K562 (cell line): Measurements from ENCODE around the gene LGR6. TPM values are rescaled to one million over a fixed set of nuclear protein-coding genes. Genes with fewer than 3 reads are reported as not detected.

Source experiments
- ATAC-seq: fragments of 200-7000 bp; cut with Tn5 transposase; 3 replicates; pipeline ENCODE4 v1.9.1; 2020; ENCODE audit warnings: moderate library complexity
- BruUV-seq: library from RNA; stranded (reverse); fragments of 400-500 nt; replicated peaks from 2 replicates; lab custom pipeline; 2021; lab: Mats Ljungman, UMichigan
- CTCF ChIA-PET: fragments of 300-600 bp; formaldehyde crosslinking; extraction: SDS; loops from one replicate; lab custom pipeline; 2021; ENCODE audit warnings: low intra/inter-chr PET ratio; lab: Yijun Ruan, JAX
- POLR2A ChIA-PET: fragments of 300-600, 350-650 bp; sonication (Branson Sonifier 250); formaldehyde crosslinking; extraction: SDS; loops from one replicate; lab custom pipeline; 2021; ENCODE audit warnings: antibody characterized with exemption, inconsistent platforms; lab: Yijun Ruan, JAX
- DNase-seq, 4 experiments: peaks; one replicate each; pipeline versions ENCODE4 v3.0.0 to v3.0.0-alpha.2; 2011 to 2018; ENCODE audit warnings: low spot score in 3 of 4, mixed read lengths in 3 of 4; ENCODE audit errors: extremely low read depth in 1 of 4
- FAIRE-seq: peaks from 2 replicates; lab custom pipeline; 2011; peaks lifted over from hg19 to GRCh38; lab: Jason Lieb, UNC
- H2AFZ ChIP-seq: 2 replicates; pipeline ENCODE4 v1.6.0; 2011; ENCODE audit warnings: low read depth, low read length, control low read depth, inconsistent platforms
- H3K27ac ChIP-seq: fragments of 200-600 bp; 3 replicates; pipeline ENCODE4 v1.8.0; 2011; ENCODE audit warnings: low read depth, mild to moderate bottlenecking, control low read depth, inconsistent platforms, low read length, moderate library complexity, mixed read lengths; ENCODE audit errors: extremely low read depth
- H3K27me3 ChIP-seq, 2 experiments: fragments of 300-600 bp in 1 of 2; 2 replicates in 1 of 2; 3 replicates in 1 of 2; pipeline versions ENCODE4 v1.6.0 to v1.8.0; 2011; ENCODE audit warnings: inconsistent platforms in 2 of 2, low read length in 2 of 2, mild to moderate bottlenecking in 1 of 2, mixed read lengths in 1 of 2, moderate library complexity in 1 of 2; ENCODE audit not compliant: control insufficient read depth in 2 of 2, insufficient read depth in 2 of 2
- H3K36me3 ChIP-seq: fragments of 300-600 bp; 3 replicates; pipeline ENCODE4 v1.8.0; 2011; ENCODE audit warnings: mild to moderate bottlenecking, low read length, inconsistent platforms; ENCODE audit not compliant: control insufficient read depth, insufficient read depth
- H3K4me1 ChIP-seq, 2 experiments: fragments of 200-600 bp in 1 of 2; replicated peaks in 1 of 2; 2 replicates in 1 of 2; 3 replicates in 1 of 2; pipeline versions ENCODE4 v1.5.1 to v1.8.0; 2011; ENCODE audit warnings: inconsistent platforms in 2 of 2, low read length in 2 of 2, mild to moderate bottlenecking in 1 of 2, mixed read lengths in 1 of 2, moderate library complexity in 1 of 2; ENCODE audit not compliant: control insufficient read depth in 2 of 2, insufficient read depth in 2 of 2
- H3K4me2 ChIP-seq: 2 replicates; pipeline ENCODE4 v1.6.1; 2011; ENCODE audit warnings: low read length, control low read depth, inconsistent platforms, mixed read lengths; ENCODE audit not compliant: insufficient read depth
- H3K4me3 ChIP-seq: fragments of 200-600 bp; sonication (generic), shearing (Covaris generic); 2 replicates; pipeline ENCODE4 v1.5.1; 2016; ENCODE audit warnings: control low read depth, inconsistent platforms
- H3K79me2 ChIP-seq: fragments of 200-600 bp; 3 replicates; pipeline ENCODE4 v1.8.0; 2011; ENCODE audit warnings: low read length, inconsistent platforms; ENCODE audit not compliant: control insufficient read depth, insufficient read depth
- H3K9ac ChIP-seq, 2 experiments: 2 replicates each; pipeline versions ENCODE4 v1.6.0 to v1.6.1; 2011; ENCODE audit warnings: low read depth in 2 of 2, low read length in 2 of 2, control low read depth in 1 of 2, inconsistent platforms in 1 of 2, mild to moderate bottlenecking in 1 of 2, mixed read lengths in 1 of 2; ENCODE audit not compliant: insufficient read depth in 1 of 2
- H3K9me1 ChIP-seq: one replicate; pipeline ENCODE4 v1.6.0; 2011; ENCODE audit warnings: inconsistent platforms, mild to moderate bottlenecking, low read length, moderate library complexity; ENCODE audit not compliant: control insufficient read depth, insufficient read depth
- H3K9me3 ChIP-seq: replicated peaks from 2 replicates; pipeline ENCODE4 v1.5.1; 2011; ENCODE audit warnings: low read depth, low read length, inconsistent platforms; ENCODE audit not compliant: control insufficient read depth, insufficient read depth
- H4K20me1 ChIP-seq: replicated peaks from 2 replicates; pipeline ENCODE4 v1.6.1; 2011; ENCODE audit warnings: low read length, inconsistent platforms, mixed read lengths; ENCODE audit not compliant: control insufficient read depth, insufficient read depth
- FOXO4 ChIP-seq: fragments of 450-650 bp; formaldehyde crosslinking; IDR thresholded peaks from 2 replicates; pipeline ENCODE4 v1.4.0; 2020; ENCODE audit warnings: mild to moderate bottlenecking, moderate library complexity
- HCFC1 ChIP-seq: IDR thresholded peaks from 2 replicates; pipeline ENCODE4 v1.6.1; 2012; ENCODE audit warnings: low read depth, low read length, improper control_type of control experiment
- HEY1 ChIP-seq: fragments of 250-450 bp; sonication (Bioruptor Pico); IDR thresholded peaks from 2 replicates; pipeline ENCODE4 v1.5.0; 2020; ENCODE audit warnings: mild to moderate bottlenecking, moderate library complexity, borderline replicate concordance
- KLF13 ChIP-seq: fragments of 450-650 bp; IDR thresholded peaks from 2 replicates; pipeline ENCODE4 v1.6.1; 2016; ENCODE audit warnings: missing genetic modification characterization, low read depth, mild to moderate bottlenecking, missing compliant biosample characterization, moderate library complexity, borderline replicate concordance
- MAX ChIP-seq: sonication (generic); formaldehyde crosslinking; IDR thresholded peaks from 2 replicates; pipeline ENCODE4 v1.9.0; 2022; ENCODE audit warnings: mild to moderate bottlenecking, missing genetic modification reagents
- MXI1 ChIP-seq: IDR thresholded peaks from 2 replicates; pipeline ENCODE4 v1.6.1; 2011; ENCODE audit warnings: low read depth, mild to moderate bottlenecking, improper control_type of control experiment, low read length
- MYNN ChIP-seq, 2 experiments: sonication (generic); formaldehyde crosslinking in 1 of 2; IDR thresholded peaks; 2 replicates each; pipeline versions ENCODE4 v1.5.0 to v1.6.1; 2016 to 2020; ENCODE audit warnings: antibody characterized with exemption in 1 of 2, missing genetic modification reagents in 1 of 2
- RBM25 ChIP-seq: fragments of 200-400 bp; formaldehyde crosslinking; IDR thresholded peaks from 2 replicates; pipeline ENCODE4 v1.6.1; 2018; ENCODE audit warnings: low read length, low read depth, moderate library complexity; ENCODE audit not compliant: severe bottlenecking
- SAFB ChIP-seq: fragments of 200-400 bp; formaldehyde crosslinking; IDR thresholded peaks from 2 replicates; pipeline ENCODE4 v1.6.1; 2017; ENCODE audit warnings: low read depth, low read length, borderline replicate concordance
- SNIP1 ChIP-seq: fragments of 450-650 bp; IDR thresholded peaks from 2 replicates; pipeline ENCODE4 v1.7.1; 2017; ENCODE audit warnings: low read depth, mild to moderate bottlenecking
- ZHX1 ChIP-seq: fragments of 150-350 bp; conservative IDR thresholded peaks from 2 replicates; pipeline ENCODE4 v1.6.1; 2014; ENCODE audit warnings: low read length
- ZNF347 ChIP-seq: fragments of 450-650 bp; formaldehyde crosslinking; IDR thresholded peaks from 2 replicates; pipeline ENCODE4 v1.4.0; 2020; ENCODE audit warnings: low read depth, mild to moderate bottlenecking, moderate library complexity
- WGBS: fragments of 100-300 bp; shearing (Covaris generic); methylation state at CpG from one replicate; pipeline ENCODE4 v1.1.6; 2016; ENCODE audit warnings: low coverage, mixed read lengths; ENCODE audit not compliant: insufficient coverage; ENCODE audit errors: missing lambda C conversion rate; 5-methylcytosine and 5-hydroxymethylcytosine counted together
- in situ Hi-C: fragments of 300-500 bp; cut with MboI; formaldehyde crosslinking; loops from 4 replicates; pipeline ENCODE4 v1.15.0; 2018; ENCODE audit warnings: inconsistent platforms, mixed read lengths
- intact Hi-C: fragments of 100-400 bp; cut with micrococcal nuclease; formaldehyde crosslinking; loops from 2 replicates; pipeline ENCODE4 v1.14.2; 2022
- polyA plus RNA-seq, 8 experiments: library from polyadenylated mRNA; depleted of rRNA in 4 of 8; stranded (reverse) in 5 of 8; unstranded in 3 of 8; fragments of >200 nt; fragmentation: Nextera tagmentation in 2 of 8; fragmentation: Illumina TruSeq in 1 of 8; extraction: Ambion mirVana in 2 of 8; extraction: Trizol in 1 of 8; gene quantifications; 2 replicates each; pipeline versions ENCODE4 v1.2.1 to v1.2.3, GENCODE V29; 2011 to 2014; ENCODE audit warnings: inconsistent platforms in 1 of 8, missing spikeins in 1 of 8
- total RNA-seq, 7 experiments: library from RNA; depleted of rRNA in 6 of 7; stranded (reverse); fragments of >200 nt in 6 of 7; fragmentation: Illumina TruSeq in 2 of 7; extraction: Trizol in 2 of 7; gene quantifications; 2 replicates each; pipeline versions ENCODE4 v1.2.1 to v1.2.3, GENCODE V29; 2011 to 2021; ENCODE audit warnings: low replicate concordance in 1 of 7

Gene LGR6
- total and polyA plus RNA-seq, 9 of the 15 experiments (the other 6 are each of a cell fraction or from before 2014, with no cell fraction given), result 0.01 to 0.54 (median 0.17) TPM; not detected in 1

DNA sequence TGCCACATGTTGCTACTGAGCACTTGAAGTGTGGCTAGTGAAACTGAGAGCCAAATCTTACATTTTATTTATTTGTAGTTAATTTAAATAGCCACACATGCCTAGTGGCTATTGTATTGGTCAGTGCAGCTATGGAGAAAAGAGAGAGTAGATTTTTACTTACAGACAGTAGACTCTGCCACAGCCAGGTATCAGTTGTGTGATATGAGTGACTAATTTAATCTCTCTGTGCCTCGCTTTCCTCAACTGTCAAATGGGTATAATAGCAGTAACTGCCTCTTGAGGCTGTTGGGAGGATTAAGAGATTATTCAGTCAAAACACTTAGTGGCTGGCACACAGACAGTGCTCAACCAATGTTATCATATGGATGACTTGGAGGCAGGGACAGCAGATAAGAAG is 99.2 kb downstream of the LGR6 start:
- TF ChIP-seq ZNF347 (CRISPR knock-in tag) (no peak), KLF13 (tag) (no peak), RBM25 (peak; percentile 66)
- intact Hi-C loops (no loop called here), in situ Hi-C loops (no loop called here)
- Histone ChIP-seq H3K27me3 (peaks cover 18 to 37% of the 10 kb centered on the region in 2 experiments; a peak in 4 of 5 replicates), H3K4me1 (no peaks in the 10 kb centered on the region), H4K20me1 (no peaks in the 10 kb centered on the region), H3K9me3 (no peaks in the 10 kb centered on the region), H2AFZ (no peak overlapping the region), H3K27ac (no peak overlapping the region), H3K79me2 (no peaks in the 10 kb centered on the region), H3K4me2 (no peak overlapping the region), H3K36me3 (no peaks in the 10 kb centered on the region), H3K9ac (no peak overlapping the region), H3K4me3 (no peak overlapping the region), H3K9me1 (no peaks in the 10 kb centered on the region)
- DNase-seq, result no peak
- ChIA-PET POLR2A (interaction anchor here (0.6 to 0.8 kb wide), 3 partner anchors 12 to 440 kb away, joined by 3 to 4 read pairs (median 3); no protein-coding TSS in a partner anchor), CTCF (no interaction called here)
- ATAC-seq, result no peak
- FAIRE-seq, result no peak
- no TSS peak for BruUV-seq
- WGBS, result 0% methylated on average over 1 of the region's 1 CpG

DNA sequence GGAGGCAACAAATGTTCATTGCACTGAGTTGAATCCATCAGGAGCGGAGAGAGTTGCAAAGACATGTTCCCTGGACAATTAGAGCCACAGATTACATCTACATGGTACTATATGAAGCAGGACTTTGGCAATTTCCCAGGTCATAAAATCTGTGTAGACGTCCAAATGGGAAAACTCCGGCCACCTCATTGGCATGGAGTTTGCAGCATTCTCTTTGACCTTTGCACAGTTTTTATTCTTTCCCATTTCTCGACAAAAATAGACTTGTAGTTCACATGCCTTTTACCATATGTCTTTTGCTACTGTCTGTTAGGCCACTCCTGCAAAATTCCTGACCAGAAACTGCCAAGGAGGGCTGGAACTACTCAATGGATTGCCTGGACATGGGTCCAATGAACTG is 100.0 kb downstream of the LGR6 start:
- FAIRE-seq, result no peak
- no peak for DNase-seq
- Histone ChIP-seq H3K9me1 (no peaks in the 10 kb centered on the region), H3K27ac (no peak overlapping the region), H3K4me1 (no peaks in the 10 kb centered on the region), H3K79me2 (no peaks in the 10 kb centered on the region), H3K9ac (no peak overlapping the region), H4K20me1 (no peaks in the 10 kb centered on the region), H3K4me2 (no peak overlapping the region), H3K4me3 (no peak overlapping the region), H3K27me3 (peaks cover 21 to 41% of the 10 kb centered on the region in 2 experiments), H3K9me3 (no peaks in the 10 kb centered on the region), H2AFZ (no peak overlapping the region), H3K36me3 (no peaks in the 10 kb centered on the region)
- ATAC-seq, result no peak
- POLR2A ChIA-PET, result interaction anchor here (0.8 kb wide), 1 partner anchor 20 kb away, joined by 3 read pairs; no protein-coding TSS in a partner anchor
- WGBS, result 0% methylated on average over 4 of the region's 4 CpGs
- CTCF ChIA-PET, result no interaction called here
- in situ Hi-C loops (no loop called here), intact Hi-C loops (no loop called here)
- no TSS peak for BruUV-seq
- TF ChIP-seq SNIP1, result no peak
- TF ChIP-seq HCFC1, result no peak
- TF ChIP-seq FOXO4 (CRISPR knock-in tag), result no peak
- TF ChIP-seq SAFB, result no peak
- TF ChIP-seq HEY1 (CRISPR knock-in tag), result no peak
- TF ChIP-seq MYNN (IDR thresholded peaks at IDR 0.05), result no peak
- no peak for TF ChIP-seq MYNN (CRISPR knock-in tag; IDR thresholded peaks at IDR 0.05)
- no peak for TF ChIP-seq ZHX1
- TF ChIP-seq MAX (CRISPR knock-in tag), result no peak
- no peak for TF ChIP-seq MXI1
